GM10248 (cell line): ENCODE measurements around the gene CD19.

ENCODE experiments used
- CTCF ChIA-PET: fragments of 300-600 bp; sonication (Branson Sonifier 250); formaldehyde crosslinking; extraction: SDS; loops from one replicate; lab custom pipeline; 2021; ENCODE audit warnings: antibody characterized with exemption; lab: Yijun Ruan, JAX
- POLR2A ChIA-PET: fragments of 350-650 bp; sonication (Branson Sonifier 250); formaldehyde crosslinking; extraction: SDS; loops from one replicate; lab custom pipeline; 2020; ENCODE audit warnings: antibody characterized with exemption; lab: Yijun Ruan, JAX
- DNase-seq: peaks from one replicate; pipeline ENCODE4 v3.0.0; 2012; ENCODE audit errors: extremely low spot score
- CTCF ChIP-seq: IDR thresholded peaks from 2 replicates; pipeline ENCODE4 v1.5.1; 2012; ENCODE audit warnings: mild to moderate bottlenecking, low read depth; ENCODE audit errors: extremely low read depth, missing control alignments, control extremely low read depth

The CD19 gene

GRCh38 chr16:28891964-28892890, 39.5 kb upstream of the CD19 start:
- TF ChIP-seq CTCF: no peak
- POLR2A ChIA-PET: no interaction called here
- CTCF ChIA-PET: no interaction called here
- DNase-seq: no peak

- no peak for DNase-seq
- TF ChIP-seq CTCF: no peak
- POLR2A ChIA-PET: interaction anchor here (0.7 kb wide), 1 partner anchor 13 kb away, joined by 13 read pairs; no protein-coding TSS in a partner anchor
- CTCF ChIA-PET: no interaction called here
These were observed 38.5 kb upstream of the CD19 start for GRCh38 chr16:28893291-28893690.

GRCh38 chr16:28895609-28896008, 36.2 kb upstream of the CD19 start:
- POLR2A ChIA-PET: no interaction called here
- DNase-seq: no peak
- no peak for TF ChIP-seq CTCF
- CTCF ChIA-PET: interaction anchor here (0.8 kb wide), 1 partner anchor 20 kb away, joined by 3 read pairs; no protein-coding TSS in a partner anchor

- TF ChIP-seq CTCF: no peak
- DNase-seq: no peak
- CTCF ChIA-PET: interaction anchor here (1.1 kb wide), 1 partner anchor 10 kb away, joined by 3 read pairs; no protein-coding TSS in a partner anchor
- POLR2A ChIA-PET: no interaction called here
These were observed 33.9 kb upstream of the CD19 start for GRCh38 chr16:28897826-28898225.

- POLR2A ChIA-PET: no interaction called here
- TF ChIP-seq CTCF: no peak
- DNase-seq: no peak
- CTCF ChIA-PET: no interaction called here
These were observed 33.5 kb upstream of the CD19 start for GRCh38 chr16:28898266-28898665.

GRCh38 chr16:28898942-28899341, 32.8 kb upstream of the CD19 start:
- CTCF ChIA-PET: interaction anchor here (1.4 kb wide), 1 partner anchor 46 kb away, joined by 3 read pairs; no protein-coding TSS in a partner anchor
- POLR2A ChIA-PET: no interaction called here
- no peak for DNase-seq
- TF ChIP-seq CTCF: no peak
